GM23248 (cell line): ENCODE measurements around the gene MITF. TPM values are rescaled to one million over a fixed set of nuclear protein-coding genes. Genes with fewer than 3 reads are reported as not detected.

Source experiments
- DNase-seq: peaks from one replicate; pipeline ENCODE4 v3.0.0-alpha.2; 2015
- H2AFZ ChIP-seq: fragments of 200-600 bp; sonication (generic); 2 replicates; pipeline ENCODE4 v1.6.1; 2016; ENCODE audit warnings: antibody characterized with exemption
- H3F3A ChIP-seq: fragments of 200-600 bp; sonication (generic); 2 replicates; pipeline ENCODE4 v1.6.1; 2016; ENCODE audit warnings: mild to moderate bottlenecking, antibody characterized with exemption, mixed run types; ENCODE audit not compliant: insufficient read depth
- H3K27ac ChIP-seq: fragments of 200-600 bp; sonication (generic); 2 replicates; pipeline ENCODE4 v1.5.1; 2016; ENCODE audit warnings: mild to moderate bottlenecking
- H3K27me3 ChIP-seq: fragments of 200-600 bp; sonication (generic); replicated peaks from 2 replicates; pipeline ENCODE4 v1.6.1; 2016; ENCODE audit warnings: mild to moderate bottlenecking; ENCODE audit not compliant: insufficient read depth
- H3K36me3 ChIP-seq: fragments of 200-600 bp; sonication (generic); 2 replicates; pipeline ENCODE4 v1.6.1; 2016; ENCODE audit warnings: low read depth, mild to moderate bottlenecking
- H3K4me1 ChIP-seq: fragments of 200-600 bp; sonication (generic); 2 replicates; pipeline ENCODE4 v1.6.1; 2016; ENCODE audit warnings: mild to moderate bottlenecking; ENCODE audit not compliant: insufficient read depth
- H3K4me2 ChIP-seq: fragments of 200-600 bp; sonication (generic); one replicate; pipeline ENCODE4 v1.6.1; 2016; ENCODE audit warnings: mild to moderate bottlenecking; ENCODE audit not compliant: unreplicated experiment
- H3K4me3 ChIP-seq: fragments of 200-600 bp; sonication (generic); 2 replicates; pipeline ENCODE4 v1.5.1; 2016; ENCODE audit warnings: mild to moderate bottlenecking
- H3K79me2 ChIP-seq: fragments of 200-600 bp; sonication (generic); 2 replicates; pipeline ENCODE4 v1.6.1; 2016; ENCODE audit warnings: mild to moderate bottlenecking; ENCODE audit not compliant: insufficient read depth
- H3K9ac ChIP-seq: fragments of 200-600 bp; sonication (generic); 2 replicates; pipeline ENCODE4 v1.6.1; 2016; ENCODE audit warnings: mild to moderate bottlenecking
- H3K9me2 ChIP-seq: fragments of 200-600 bp; sonication (generic); 2 replicates; pipeline ENCODE4 v1.6.1; 2016; ENCODE audit warnings: mixed run types, mild to moderate bottlenecking, moderate library complexity; ENCODE audit not compliant: insufficient read depth
- H3K9me3 ChIP-seq: fragments of 200-600 bp; sonication (generic); one replicate; pipeline ENCODE4 v1.6.1; 2017; ENCODE audit warnings: low read depth
- H4K20me1 ChIP-seq: fragments of 200-600 bp; sonication (generic); 2 replicates; pipeline ENCODE4 v1.6.0; 2016; ENCODE audit not compliant: insufficient read depth
- EZH2 ChIP-seq: fragments of 200-600 bp; sonication (generic); IDR thresholded peaks from 2 replicates; pipeline ENCODE4 v1.6.1; 2018; ENCODE audit warnings: antibody characterized with exemption, mild to moderate bottlenecking; ENCODE audit not compliant: insufficient read depth, poor library complexity, severe bottlenecking
- EZH2phosphoT487 ChIP-seq: fragments of 200-600 bp; sonication (generic); IDR thresholded peaks from 2 replicates; pipeline ENCODE4 v1.6.1; 2018; ENCODE audit warnings: antibody characterized with exemption, moderate library complexity, mild to moderate bottlenecking, low read depth; ENCODE audit not compliant: insufficient read depth
- WGBS, 2 experiments: methylation state at CpG; one replicate each; pipeline ENCODE4 v1.1.6; 2015 to 2017; ENCODE audit warnings: low lambda C conversion rate in 2 of 2, low coverage in 1 of 2; ENCODE audit errors: missing lambda C conversion rate in 2 of 2; 5-methylcytosine and 5-hydroxymethylcytosine counted together
- in situ Hi-C: fragments of 300-500 bp; cut with MboI; formaldehyde crosslinking; loops from 2 replicates; pipeline ENCODE4 v1.15.0; 2020
- polyA plus RNA-seq: library from polyadenylated mRNA; unstranded; fragments of >200 nt; fragmentation: Nextera tagmentation; extraction: Ambion mirVana; gene quantifications from 2 replicates; pipeline ENCODE4 v1.2.1, GENCODE V29; 2016
- total RNA-seq: library from RNA; depleted of rRNA; stranded (reverse); fragments of >200 nt; shearing (Covaris generic); gene quantifications from 2 replicates; pipeline ENCODE4 v1.2.3, GENCODE V29; 2014

MITF gene
- total and polyA plus RNA-seq, 2 experiments from 2014 or later = 0.86 to 2.0 TPM

DNA sequence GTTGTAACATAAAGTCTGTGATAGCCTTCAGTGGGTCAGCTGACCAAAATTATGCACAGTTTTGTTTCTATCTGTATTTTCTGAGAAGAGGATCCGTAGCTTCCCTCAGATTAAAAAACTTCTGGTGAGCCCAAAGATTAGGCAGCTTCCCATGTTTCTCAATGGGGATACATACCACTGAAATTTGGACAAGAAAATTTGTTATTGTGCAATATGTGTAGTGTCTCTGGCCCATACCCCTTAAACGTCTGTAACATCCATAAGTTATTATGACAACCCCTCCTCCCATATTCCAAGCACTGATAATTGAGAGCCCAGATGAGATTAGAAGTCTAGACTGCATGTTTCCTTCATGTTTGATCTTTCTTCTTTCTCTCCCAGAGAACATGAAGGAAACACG, 1.9 kb upstream of the MITF start:
- no peak for DNase-seq
- H3K4me3 ChIP-seq = no peak overlapping the region
- H3K4me2 ChIP-seq = no peak overlapping the region
- 0 out of 2 replicates have a peak, but pooled peaks cover 13% of the 10 kb centered on the region for H3F3A ChIP-seq
- TF ChIP-seq EZH2phosphoT487 = no peak
- no peak for TF ChIP-seq EZH2
- WGBS, 2 experiments = 31 to 36% methylated on average over 3 of the region's 3 CpGs
- no peaks in the 10 kb centered on the region for H3K36me3 ChIP-seq
- H2AFZ ChIP-seq = no peak overlapping the region
- H3K27ac ChIP-seq = no peak overlapping the region
- no peaks in the 10 kb centered on the region for H4K20me1 ChIP-seq
- no peaks in the 10 kb centered on the region for H3K9me2 ChIP-seq
- peaks cover 44% of the 10 kb centered on the region for H3K27me3 ChIP-seq
- H3K9ac ChIP-seq = no peak overlapping the region
- no peaks in the 10 kb centered on the region for H3K79me2 ChIP-seq
- in situ Hi-C loops = no loop called here
- H3K9me3 ChIP-seq = no peaks in the 10 kb centered on the region
- H3K4me1 ChIP-seq = no peaks in the 10 kb centered on the region

DNA sequence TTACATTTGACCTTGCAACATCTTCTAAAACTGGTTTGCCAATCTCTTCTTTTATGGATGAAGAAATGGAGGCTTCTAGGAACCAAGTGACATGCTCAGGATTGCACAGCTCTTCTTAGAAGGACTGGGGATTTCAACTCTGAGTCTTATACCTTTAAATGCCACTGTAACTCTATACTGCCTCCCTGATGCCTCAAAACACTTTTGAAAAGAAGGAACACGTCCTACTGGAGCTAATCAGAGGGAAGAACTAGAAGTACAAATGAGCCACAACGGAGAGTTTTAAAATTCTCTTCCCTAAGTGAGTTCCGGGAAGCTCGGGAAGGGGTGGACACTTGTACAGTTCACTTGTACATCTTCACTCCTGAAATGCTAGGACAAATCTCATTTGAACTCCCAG, 949 bp upstream of the MITF start:
- TF ChIP-seq EZH2phosphoT487 (no peak), EZH2 (no peak)
- H3K27ac ChIP-seq = no peak overlapping the region
- H3K9me3 ChIP-seq = no peaks in the 10 kb centered on the region
- H4K20me1 ChIP-seq = no peaks in the 10 kb centered on the region
- H3K79me2 ChIP-seq = no peaks in the 10 kb centered on the region
- H3K4me3 ChIP-seq = peak overlapping the region; percentile 94
- H3K27me3 ChIP-seq = peaks cover 45% of the 10 kb centered on the region
- in situ Hi-C loops = no loop called here
- WGBS, 2 experiments = 0% methylated on average over 4 of the region's 4 CpGs
- peak overlapping the region; percentile 61 for H3K9ac ChIP-seq
- H3K9me2 ChIP-seq = no peaks in the 10 kb centered on the region
- DNase-seq = peak; percentile 35
- H2AFZ ChIP-seq = peak overlapping the region; percentile 98
- H3K4me1 ChIP-seq = no peaks in the 10 kb centered on the region
- H3K36me3 ChIP-seq = no peaks in the 10 kb centered on the region
- H3F3A ChIP-seq = 0 out of 2 replicates have a peak, but pooled peaks cover 13% of the 10 kb centered on the region
- peak overlapping the region; percentile 99 for H3K4me2 ChIP-seq

DNA sequence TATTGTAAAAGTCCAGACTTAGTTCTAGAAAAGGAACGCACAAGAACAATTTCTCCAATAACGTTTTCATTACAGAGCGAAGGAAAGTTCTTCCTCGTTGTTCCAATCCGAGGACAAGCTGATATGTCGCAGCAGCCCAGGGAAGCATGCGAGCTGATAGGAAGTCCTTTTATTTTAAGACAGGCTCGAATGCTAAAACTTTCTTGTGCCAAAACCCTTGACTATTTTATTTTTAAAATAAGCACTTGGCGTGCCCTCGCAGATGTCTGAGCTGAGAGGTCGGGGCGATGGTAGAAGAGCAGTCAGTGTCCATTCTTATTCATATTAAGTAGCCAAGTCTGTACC, 433 bp upstream of the MITF start:
- no peaks in the 10 kb centered on the region for H3K4me1 ChIP-seq
- no peaks in the 10 kb centered on the region for H3K36me3 ChIP-seq
- no peak for DNase-seq
- in situ Hi-C loops = no loop called here
- 1 to 2% methylated on average over 12 of the region's 12 CpGs for WGBS, 2 experiments
- no peak overlapping the region for H3K27ac ChIP-seq
- H3K9me2 ChIP-seq = no peaks in the 10 kb centered on the region
- peak overlapping the region; percentile 94 for H3K4me3 ChIP-seq
- peaks cover 44% of the 10 kb centered on the region for H3K27me3 ChIP-seq
- no peaks in the 10 kb centered on the region for H3K79me2 ChIP-seq
- peak overlapping the region; percentile 99 for H3K4me2 ChIP-seq
- no peak for TF ChIP-seq EZH2
- no peak for TF ChIP-seq EZH2phosphoT487
- H2AFZ ChIP-seq = peak overlapping the region; percentile 98
- peak overlapping the region; percentile 61 for H3K9ac ChIP-seq
- no peaks in the 10 kb centered on the region for H3K9me3 ChIP-seq
- no peaks in the 10 kb centered on the region for H4K20me1 ChIP-seq
- 0 out of 2 replicates have a peak, but pooled peaks cover 13% of the 10 kb centered on the region for H3F3A ChIP-seq

DNA sequence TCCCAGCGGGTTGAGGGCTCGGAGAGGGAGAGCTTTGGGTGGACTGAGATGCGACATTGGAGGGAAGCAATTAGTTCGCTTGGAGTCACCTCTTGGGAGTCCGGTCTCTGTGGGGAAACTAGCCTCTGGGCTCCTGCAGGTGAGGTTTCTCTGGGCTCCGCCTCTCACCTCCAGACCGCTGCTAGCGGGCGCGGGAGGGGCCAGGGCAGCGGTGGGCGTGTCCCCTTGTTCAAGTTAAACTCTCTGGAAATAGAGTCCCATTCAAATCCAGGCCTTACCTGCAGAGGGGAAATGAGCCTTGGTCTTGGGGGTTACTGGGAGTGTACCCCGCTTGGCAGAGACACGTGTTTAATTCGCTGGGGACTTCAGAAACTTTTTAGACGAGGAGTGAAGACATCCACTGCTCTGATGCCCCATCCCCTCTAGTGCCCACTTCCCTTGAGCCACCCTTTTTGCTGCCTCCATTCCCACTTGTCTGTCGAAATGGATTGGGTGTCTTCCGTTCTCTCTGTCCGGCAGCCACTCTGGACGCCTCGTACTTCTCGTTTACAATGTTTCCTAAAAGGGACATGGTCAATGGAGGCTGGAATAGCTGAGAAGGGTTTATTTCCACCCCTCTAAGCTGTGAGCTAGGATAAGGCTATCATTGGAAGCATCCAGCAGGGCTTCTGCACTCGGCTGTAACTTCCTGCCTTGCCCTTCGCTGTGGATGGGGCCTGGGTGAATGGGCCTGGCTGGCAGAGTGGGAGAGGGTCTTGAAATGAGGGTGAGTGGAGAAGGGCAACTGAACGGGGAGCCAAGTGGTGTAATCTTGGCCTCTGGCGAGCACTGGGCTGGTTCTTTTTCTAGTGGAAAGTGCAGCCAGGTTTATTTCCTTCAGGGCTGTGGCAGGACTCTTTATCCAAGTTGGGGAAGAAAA, 1.1 kb downstream of the MITF start:
- WGBS, 2 experiments = 12 to 14% methylated on average over 26 of the region's 26 CpGs
- peak; percentile 24 for DNase-seq
- no peak for TF ChIP-seq EZH2
- no peak for TF ChIP-seq EZH2phosphoT487
- H3K36me3 ChIP-seq = no peaks in the 10 kb centered on the region
- peak overlapping the region; percentile 94 for H3K4me3 ChIP-seq
- peak overlapping the region; percentile 99 for H3K4me2 ChIP-seq
- no peaks in the 10 kb centered on the region for H3K4me1 ChIP-seq
- no peaks in the 10 kb centered on the region for H4K20me1 ChIP-seq
- 0 out of 2 replicates have a peak, but pooled peaks cover 13% of the 10 kb centered on the region for H3F3A ChIP-seq
- H3K9me2 ChIP-seq = no peaks in the 10 kb centered on the region
- H3K79me2 ChIP-seq = no peaks in the 10 kb centered on the region
- H3K9me3 ChIP-seq = no peaks in the 10 kb centered on the region
- in situ Hi-C loops = no loop called here
- H3K27me3 ChIP-seq = peaks cover 29% of the 10 kb centered on the region
- H3K9ac ChIP-seq = peak overlapping the region; percentile 51; the same call in 1 of the 2 replicates
- no peak overlapping the region for H3K27ac ChIP-seq
- H2AFZ ChIP-seq = peak overlapping the region; percentile 98
